ENCODE data around the gene ANO6. TPM values are rescaled to one million over a fixed set of nuclear protein-coding genes. Genes with fewer than 3 reads are reported as not detected.

ANO6 gene
- polyA plus RNA-seq, 1 donor from 2014 or later, result 9.0 TPM

GRCh38 chr12:45433441-45433868, 217.6 kb downstream of the ANO6 start:
- H3F3A ChIP-seq (ENCODE audit: insufficient read depth, low read length, poor library complexity, severe bottlenecking), result no peaks in the 10 kb centered on the region
- no peak overlapping the region for H2AFZ ChIP-seq (ENCODE audit: low read depth, low read length)
- no peak for TF ChIP-seq SMC3 (conservative IDR thresholded peaks at IDR 0.05; ENCODE audit: poor library complexity)
- TF ChIP-seq POLR2AphosphoS5 (IDR thresholded peaks at IDR 0.05), result no peak
- no peak for TF ChIP-seq CTCF (IDR thresholded peaks at IDR 0.05; ENCODE audit: poor library complexity, severe bottlenecking)
- no peak for TF ChIP-seq REST (IDR thresholded peaks at IDR 0.05; ENCODE audit: borderline replicate concordance)
- H3K9ac ChIP-seq (ENCODE audit: low read length), result no peak overlapping the region
- no peak overlapping the region for H3K27ac ChIP-seq (ENCODE audit: low read length)
- no peaks in the 10 kb centered on the region for H3K9me2 ChIP-seq (ENCODE audit: insufficient read depth, low read length)
- H3K4me3 ChIP-seq (ENCODE audit: low read length), result no peak overlapping the region
- H3K4me2 ChIP-seq (ENCODE audit: low read length), result no peak overlapping the region
- H3K36me3 ChIP-seq (ENCODE audit: insufficient read depth, low read length), result no peaks in the 10 kb centered on the region
- H4K20me1 ChIP-seq (ENCODE audit: insufficient read depth), result no peaks in the 10 kb centered on the region
- H3K79me2 ChIP-seq (replicated peaks; ENCODE audit: insufficient read depth, low read length), result no peaks in the 10 kb centered on the region
- no peaks in the 10 kb centered on the region for H3K9me3 ChIP-seq (ENCODE audit: low read length)
- no peaks in the 10 kb centered on the region for H3K27me3 ChIP-seq (ENCODE audit: insufficient read depth, low read depth, low read length)

- no peak overlapping the region for H3K27ac ChIP-seq (ENCODE audit: low read length)
These were observed 218.2 kb downstream of the ANO6 start for GRCh38 chr12:45434094-45434493.

GRCh38 chr12:45435945-45436710, 220.2 kb downstream of the ANO6 start:
- Histone ChIP-seq H4K20me1 (ENCODE audit: insufficient read depth) (no peaks in the 10 kb centered on the region), H3K9me2 (ENCODE audit: insufficient read depth, low read length) (no peaks in the 10 kb centered on the region), H3K9me3 (ENCODE audit: low read length) (no peaks in the 10 kb centered on the region), H3K79me2 (replicated peaks; ENCODE audit: insufficient read depth, low read length) (no peaks in the 10 kb centered on the region), H3K4me3 (ENCODE audit: low read length) (no peak overlapping the region), H3K36me3 (ENCODE audit: insufficient read depth, low read length) (no peaks in the 10 kb centered on the region), H3K27me3 (ENCODE audit: insufficient read depth, low read depth, low read length) (no peaks in the 10 kb centered on the region), H3K27ac (ENCODE audit: low read length) (no peak overlapping the region), H3F3A (ENCODE audit: insufficient read depth, low read length, poor library complexity, severe bottlenecking) (no peaks in the 10 kb centered on the region), H3K9ac (ENCODE audit: low read length) (no peak overlapping the region), H3K4me2 (ENCODE audit: low read length) (no peak overlapping the region), H2AFZ (ENCODE audit: low read depth, low read length) (no peak overlapping the region)
- TF ChIP-seq CTCF (IDR thresholded peaks at IDR 0.05; ENCODE audit: poor library complexity, severe bottlenecking) (no peak), EZH2 (IDR thresholded peaks at IDR 0.05; ENCODE audit: borderline replicate concordance, insufficient read depth, low read length, poor library complexity, severe bottlenecking) (no peak), EP300 (conservative IDR thresholded peaks at IDR 0.05; ENCODE audit: poor library complexity, severe bottlenecking) (no peak), RAD21 (conservative IDR thresholded peaks at IDR 0.05) (no peak), SMC3 (conservative IDR thresholded peaks at IDR 0.05; ENCODE audit: poor library complexity) (no peak), MXI1 (conservative IDR thresholded peaks at IDR 0.05; ENCODE audit: poor library complexity, severe bottlenecking) (no peak), REST (IDR thresholded peaks at IDR 0.05; ENCODE audit: borderline replicate concordance) (no peak), TAF1 (IDR thresholded peaks at IDR 0.05; ENCODE audit: low read depth) (no peak), POLR2AphosphoS5 (IDR thresholded peaks at IDR 0.05) (no peak)

More at GRCh38 chr12:45434094-45434493, 218.2 kb downstream of the ANO6 start:
- H2AFZ ChIP-seq (ENCODE audit: low read depth, low read length), result no peak overlapping the region
- H3K4me3 ChIP-seq (ENCODE audit: low read length), result no peak overlapping the region
- no peak overlapping the region for H3K4me2 ChIP-seq (ENCODE audit: low read length)
- no peaks in the 10 kb centered on the region for H3K9me2 ChIP-seq (ENCODE audit: insufficient read depth, low read length)
- no peaks in the 10 kb centered on the region for H3K9me3 ChIP-seq (ENCODE audit: low read length)
- H4K20me1 ChIP-seq (ENCODE audit: insufficient read depth), result no peaks in the 10 kb centered on the region
- no peaks in the 10 kb centered on the region for H3F3A ChIP-seq (ENCODE audit: insufficient read depth, low read length, poor library complexity, severe bottlenecking)
- no peak overlapping the region for H3K9ac ChIP-seq (ENCODE audit: low read length)
- H3K36me3 ChIP-seq (ENCODE audit: insufficient read depth, low read length), result no peaks in the 10 kb centered on the region
- TF ChIP-seq TAF1 (IDR thresholded peaks at IDR 0.05; ENCODE audit: low read depth) (no peak), POLR2AphosphoS5 (IDR thresholded peaks at IDR 0.05) (peak; percentile 20)
- H3K27me3 ChIP-seq (ENCODE audit: insufficient read depth, low read depth, low read length), result no peaks in the 10 kb centered on the region
- H3K79me2 ChIP-seq (replicated peaks; ENCODE audit: insufficient read depth, low read length), result no peaks in the 10 kb centered on the region
